PC-3 (cell line): ENCODE data around the gene HOXA9. TPM values are rescaled to one million over a fixed set of nuclear protein-coding genes. Genes with fewer than 3 reads are reported as not detected.

Source experiments
- ATAC-seq: fragments of 200-7000 bp; cut with Tn5 transposase; 2 replicates; pipeline ENCODE4 v1.9.1; 2020; ENCODE audit warnings: mild to moderate bottlenecking, moderate library complexity
- BruUV-seq: library from RNA; stranded (reverse); fragments of 400-500 nt; replicated peaks from 2 replicates; lab custom pipeline; 2021; lab: Mats Ljungman, UMichigan
- CTCF ChIA-PET: fragments of 300-600 bp; sonication (Branson Sonifier 250); formaldehyde crosslinking; loops from one replicate; lab custom pipeline; 2022; ENCODE audit warnings: antibody characterized with exemption; lab: Charles Lee
- POLR2A ChIA-PET: fragments of 300-600 bp; sonication (Branson Sonifier 250); formaldehyde crosslinking; loops from one replicate; lab custom pipeline; 2022; ENCODE audit warnings: antibody characterized with exemption; ENCODE audit not compliant: unreplicated experiment; lab: Charles Lee
- DNase-seq: peaks from one replicate; pipeline ENCODE4 v3.0.0-alpha.2; 2015
- H2AFZ ChIP-seq: fragments of 300-600 bp; sonication (generic); 2 replicates; pipeline ENCODE4 v1.6.0; 2016; ENCODE audit warnings: antibody characterized with exemption, low read length
- H3F3A ChIP-seq: fragments of 300-600 bp; sonication (generic); one replicate; pipeline ENCODE4 v1.6.0; 2017; ENCODE audit warnings: antibody characterized with exemption, low read length, control low read depth, mild to moderate bottlenecking; ENCODE audit not compliant: unreplicated experiment
- H3K27ac ChIP-seq: fragments of 300-600 bp; sonication (generic); 2 replicates; pipeline ENCODE4 v1.5.1; 2016; ENCODE audit warnings: mild to moderate bottlenecking, low read length
- H3K27me3 ChIP-seq: fragments of 300-600 bp; sonication (generic); 2 replicates; pipeline ENCODE4 v1.6.1; 2016; ENCODE audit warnings: low read length, mixed read lengths
- H3K36me3 ChIP-seq: fragments of 300-600 bp; sonication (generic); 2 replicates; pipeline ENCODE4 v1.6.1; 2016; ENCODE audit warnings: low read depth, mixed run types, low read length, mixed read lengths
- H3K4me1 ChIP-seq: fragments of 300-600 bp; sonication (generic); 2 replicates; pipeline ENCODE4 v1.5.1; 2016; ENCODE audit warnings: low read length; ENCODE audit not compliant: insufficient read depth
- H3K4me2 ChIP-seq: fragments of 300-600 bp; sonication (generic); 2 replicates; pipeline ENCODE4 v1.6.0; 2016; ENCODE audit warnings: low read length
- H3K4me3 ChIP-seq: fragments of 300-600 bp; sonication (generic); 2 replicates; pipeline ENCODE4 v1.5.1; 2016; ENCODE audit warnings: mild to moderate bottlenecking, low read length, mixed read lengths
- H3K79me2 ChIP-seq: fragments of 300-600 bp; sonication (generic); 2 replicates; pipeline ENCODE4 v1.6.1; 2017; ENCODE audit warnings: low read length, mixed read lengths
- H3K9ac ChIP-seq: fragments of 300-600 bp; sonication (generic); 2 replicates; pipeline ENCODE4 v1.6.0; 2016; ENCODE audit warnings: mild to moderate bottlenecking, low read length
- H3K9me2 ChIP-seq: fragments of 300-600 bp; sonication (generic); replicated peaks from 2 replicates; pipeline ENCODE4 v1.6.1; 2016; ENCODE audit warnings: mixed run types, low read length, mixed read lengths
- H3K9me3 ChIP-seq: fragments of 300-600 bp; sonication (generic); 2 replicates; pipeline ENCODE4 v1.6.1; 2016; ENCODE audit warnings: low read length, mixed read lengths
- H4K20me1 ChIP-seq: fragments of 300-600 bp; sonication (generic); 2 replicates; pipeline ENCODE4 v1.6.1; 2016; ENCODE audit warnings: low read length, mixed read lengths
- EZH2 ChIP-seq: fragments of 300-600 bp; sonication (generic); IDR thresholded peaks from one replicate; pipeline ENCODE4 v1.6.1; 2017; ENCODE audit warnings: antibody characterized with exemption, mild to moderate bottlenecking, low read length; ENCODE audit not compliant: unreplicated experiment
- EZH2phosphoT487 ChIP-seq: fragments of 300-600 bp; sonication (generic); IDR thresholded peaks from 2 replicates; pipeline ENCODE4 v1.6.1; 2018; ENCODE audit warnings: mild to moderate bottlenecking, antibody characterized with exemption, low read length, borderline replicate concordance
- intact Hi-C: fragments of 100-400 bp; cut with micrococcal nuclease; formaldehyde crosslinking; loops from 2 replicates; pipeline ENCODE4 v1.9.0; 2023
- total RNA-seq: library from RNA; depleted of rRNA; stranded (reverse); fragments of >200 nt; gene quantifications from 2 replicates; pipeline ENCODE4 v1.2.3, GENCODE V29; 2014
- TF ChIP-seq, protein P1 (sequence below): fragments of 300-600 bp; sonication (generic); conservative IDR thresholded peaks from 2 replicates; pipeline ENCODE4 v1.5.1; 2017; ENCODE audit warnings: antibody characterized with exemption, low read depth, mild to moderate bottlenecking, low read length

HOXA9 gene
- total RNA-seq, 1 experiment from 2014 or later = 69.0 TPM

DNA sequence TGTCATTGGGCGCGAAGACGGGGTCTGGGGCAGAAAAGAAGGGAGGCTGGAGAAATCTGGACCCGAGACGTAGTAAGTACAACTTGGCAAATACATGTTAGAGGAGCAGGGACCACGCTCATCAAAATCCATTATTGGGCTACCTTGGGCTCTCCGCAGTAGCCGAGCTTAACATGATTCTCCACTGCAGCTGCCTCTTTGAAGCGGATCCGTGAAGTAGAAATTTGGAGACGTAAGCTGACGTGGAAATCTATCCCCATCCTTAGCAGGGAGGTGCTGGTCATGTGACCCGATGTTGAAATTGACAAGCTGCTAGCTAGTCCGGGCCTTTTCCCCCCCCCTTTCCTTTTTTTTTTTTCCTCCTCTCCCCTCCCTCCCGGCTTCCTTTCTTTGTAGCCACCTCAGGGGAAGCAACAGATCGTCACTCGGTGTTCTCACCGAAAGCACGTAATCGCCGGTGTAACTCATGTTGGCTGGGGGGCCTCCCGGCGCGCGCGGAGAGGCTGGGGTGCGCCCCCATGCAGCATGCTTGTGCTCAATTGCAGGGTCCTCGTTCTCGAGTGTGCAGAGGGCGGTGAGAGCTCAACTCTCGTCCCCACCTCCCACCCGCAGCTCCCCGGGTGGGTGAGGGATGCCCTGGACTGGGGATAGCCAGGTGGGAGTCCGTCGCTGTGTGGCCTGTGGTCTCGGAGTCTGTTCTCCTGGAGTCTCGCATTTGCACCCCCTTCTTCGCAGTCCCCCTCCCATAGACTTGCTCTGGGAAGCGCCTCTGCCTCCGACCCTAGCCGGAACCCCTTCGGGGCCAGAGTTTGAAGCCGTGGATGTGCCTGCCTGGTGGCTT, 19.9 kb upstream of the HOXA9 start, which contains the start of gene HOXA11:
TSS of gene HOXA11 (minus strand) at position 220 of the 841 bp plus-strand sequence. CDS start at position 132, 88 bp downstream.
- DNase-seq (peak; percentile 95), ATAC-seq (peak; percentile 11)
- intact Hi-C loops = no loop called here
- no peaks in the 10 kb centered on the region for H3K27me3 ChIP-seq
- H4K20me1 ChIP-seq = no peaks in the 10 kb centered on the region
- H3K4me3 ChIP-seq = peak within 1 kb of the TSS; percentile 91
- H3K27ac ChIP-seq = peak within 1 kb of the TSS; percentile 97
- peak within 1 kb of the TSS; percentile 99 for H3K4me2 ChIP-seq
- TF ChIP-seq, protein P1, sequence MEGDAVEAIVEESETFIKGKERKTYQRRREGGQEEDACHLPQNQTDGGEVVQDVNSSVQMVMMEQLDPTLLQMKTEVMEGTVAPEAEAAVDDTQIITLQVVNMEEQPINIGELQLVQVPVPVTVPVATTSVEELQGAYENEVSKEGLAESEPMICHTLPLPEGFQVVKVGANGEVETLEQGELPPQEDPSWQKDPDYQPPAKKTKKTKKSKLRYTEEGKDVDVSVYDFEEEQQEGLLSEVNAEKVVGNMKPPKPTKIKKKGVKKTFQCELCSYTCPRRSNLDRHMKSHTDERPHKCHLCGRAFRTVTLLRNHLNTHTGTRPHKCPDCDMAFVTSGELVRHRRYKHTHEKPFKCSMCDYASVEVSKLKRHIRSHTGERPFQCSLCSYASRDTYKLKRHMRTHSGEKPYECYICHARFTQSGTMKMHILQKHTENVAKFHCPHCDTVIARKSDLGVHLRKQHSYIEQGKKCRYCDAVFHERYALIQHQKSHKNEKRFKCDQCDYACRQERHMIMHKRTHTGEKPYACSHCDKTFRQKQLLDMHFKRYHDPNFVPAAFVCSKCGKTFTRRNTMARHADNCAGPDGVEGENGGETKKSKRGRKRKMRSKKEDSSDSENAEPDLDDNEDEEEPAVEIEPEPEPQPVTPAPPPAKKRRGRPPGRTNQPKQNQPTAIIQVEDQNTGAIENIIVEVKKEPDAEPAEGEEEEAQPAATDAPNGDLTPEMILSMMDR = no peak
- no peak for TF ChIP-seq EZH2phosphoT487
- TF ChIP-seq EZH2 = no peak
- H3K4me1 ChIP-seq = peaks cover 51% of the 10 kb centered on the region
- TSS peak; percentile 55 for BruUV-seq
- H3K36me3 ChIP-seq = no peaks in the 10 kb centered on the region
- H3K9me3 ChIP-seq = no peaks in the 10 kb centered on the region
- POLR2A ChIA-PET = interaction anchor here (0.5 to 1.1 kb wide), 13 partner anchors 8 to 1222 kb away, joined by 3 to 12 read pairs (median 4); no protein-coding TSS in a partner anchor
- no peak within 1 kb of the TSS for H2AFZ ChIP-seq
- CTCF ChIA-PET = interaction anchor here (0.6 to 0.7 kb wide), 4 partner anchors 19 to 74 kb away, joined by 3 to 4 read pairs (median 3); no protein-coding TSS in a partner anchor
- no peaks in the 10 kb centered on the region for H3F3A ChIP-seq
- H3K9me2 ChIP-seq = no peaks in the 10 kb centered on the region
- H3K79me2 ChIP-seq = peaks cover 100% of the 10 kb centered on the region
- H3K9ac ChIP-seq = peak within 1 kb of the TSS; percentile 97

DNA sequence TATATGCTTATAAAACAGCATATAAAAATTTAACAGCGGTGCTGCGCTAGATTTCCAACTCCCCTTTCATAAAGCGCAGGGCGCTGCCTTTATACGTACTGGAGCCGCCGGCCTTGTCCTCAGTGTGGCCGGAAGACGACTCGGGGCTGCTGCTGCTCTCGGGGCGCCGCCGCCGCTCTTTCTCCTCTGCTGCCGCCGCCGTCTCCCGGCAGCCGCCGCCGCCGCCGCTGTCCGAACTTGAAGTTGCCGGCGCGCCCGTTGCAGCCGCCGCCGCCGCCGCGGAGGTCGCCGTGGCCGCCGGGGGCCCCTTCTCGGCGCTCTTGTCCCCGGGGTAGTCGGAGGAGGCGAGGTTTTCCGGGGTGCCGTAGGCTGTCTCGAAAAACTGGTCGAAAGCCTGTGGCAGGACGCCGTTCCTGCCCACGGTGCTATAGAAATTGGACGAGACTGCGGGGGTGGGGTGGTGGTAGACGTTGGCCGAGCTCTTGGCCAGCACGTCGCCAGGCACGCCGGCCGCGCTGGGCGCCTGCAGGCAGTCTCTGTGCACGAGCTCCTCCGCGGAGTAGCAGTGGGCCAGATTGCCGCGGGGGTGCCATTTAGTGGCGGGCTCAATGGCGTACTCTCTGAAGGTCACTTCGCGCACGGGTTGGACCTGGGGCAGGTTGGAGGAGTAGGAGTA, 19.1 kb upstream of the HOXA9 start:
- Histone ChIP-seq H3K27me3 (no peaks in the 10 kb centered on the region), H3K4me2 (peak overlapping the region; percentile 99), H3K9ac (peak overlapping the region; percentile 97), H3K79me2 (peaks cover 99% of the 10 kb centered on the region), H3F3A (no peaks in the 10 kb centered on the region), H4K20me1 (no peaks in the 10 kb centered on the region), H3K9me2 (no peaks in the 10 kb centered on the region), H3K27ac (peak overlapping the region; percentile 97), H3K4me3 (peak overlapping the region; percentile 91), H3K36me3 (no peaks in the 10 kb centered on the region), H2AFZ (no peak overlapping the region), H3K9me3 (no peaks in the 10 kb centered on the region), H3K4me1 (peaks cover 44% of the 10 kb centered on the region)
- DNase-seq (peak; percentile 50), ATAC-seq (peak; percentile 1)
- CTCF ChIA-PET = interaction anchor here (0.6 to 0.7 kb wide), 3 partner anchors 19 to 34 kb away, joined by 3 to 4 read pairs (median 3); no protein-coding TSS in a partner anchor
- intact Hi-C loops = no loop called here
- TSS peak; percentile 46 for BruUV-seq
- TF ChIP-seq EZH2phosphoT487 (no peak), EZH2 (no peak)
- TF ChIP-seq, protein P1 = no peak
- POLR2A ChIA-PET = interaction anchor here (0.5 to 1.1 kb wide), 11 partner anchors 8 to 1223 kb away, joined by 3 to 12 read pairs (median 4); no protein-coding TSS in a partner anchor
